ENCODE data around the gene MAP4K5. TPM values are rescaled to one million over a fixed set of nuclear protein-coding genes. Genes with fewer than 3 reads are reported as not detected.
"Not testable (repeated sequence)": the region's sequence is repeated elsewhere in the genome, so short reads cannot be mapped to it uniquely, and the experiment has no call there.

MAP4K5 gene
- total and polyA plus RNA-seq, 2 experiments from 2014 or later: 98.0 to 166 TPM

- no peaks in the 10 kb centered on the region for H3K4me1 ChIP-seq (ENCODE audit: insufficient read depth)
- no peak overlapping the region for H3K4me2 ChIP-seq (ENCODE audit: unreplicated experiment)
- WGBS, 2 experiments (ENCODE audit: low coverage in 1 of 2, low lambda C conversion rate in 2 of 2, missing lambda C conversion rate in 2 of 2): 97 to 98% methylated on average over 4 of the region's 4 CpGs
- no peak overlapping the region for H3K9ac ChIP-seq
- H2AFZ ChIP-seq: no peak overlapping the region
- no peaks in the 10 kb centered on the region for H3K9me2 ChIP-seq (ENCODE audit: insufficient read depth)
- TF ChIP-seq EZH2phosphoT487 (IDR thresholded peaks at IDR 0.05; ENCODE audit: insufficient read depth, low read depth): no peak
- no peak for TF ChIP-seq EZH2 (IDR thresholded peaks at IDR 0.05; ENCODE audit: insufficient read depth, poor library complexity, severe bottlenecking)
- DNase-seq: no peak
- H3K27me3 ChIP-seq (replicated peaks; ENCODE audit: insufficient read depth): no peaks in the 10 kb centered on the region
- H3K36me3 ChIP-seq (ENCODE audit: low read depth): 0 out of 2 replicates have a peak, but pooled peaks cover 5% of the 10 kb centered on the region
- H3F3A ChIP-seq (ENCODE audit: insufficient read depth): no peaks in the 10 kb centered on the region
- peaks cover 100% of the 10 kb centered on the region for H3K79me2 ChIP-seq (ENCODE audit: insufficient read depth)
- in situ Hi-C loops (cut with MboI): no loop called here
- no peak overlapping the region for H3K27ac ChIP-seq
- H3K9me3 ChIP-seq (ENCODE audit: low read depth): no peaks in the 10 kb centered on the region
- peaks cover 34% of the 10 kb centered on the region for H4K20me1 ChIP-seq (ENCODE audit: insufficient read depth)
- no peak overlapping the region for H3K4me3 ChIP-seq
Measured at GRCh38 chr14:50512463-50512862, 19.9 kb downstream of the MAP4K5 start.

GRCh38 chr14:50510157-50510556 is 22.2 kb downstream of the MAP4K5 start:
- no peaks in the 10 kb centered on the region for H3K27me3 ChIP-seq (replicated peaks; ENCODE audit: insufficient read depth)
- H3K36me3 ChIP-seq (ENCODE audit: low read depth): 0 out of 2 replicates have a peak, but pooled peaks cover 5% of the 10 kb centered on the region
- peaks cover 100% of the 10 kb centered on the region for H3K79me2 ChIP-seq (ENCODE audit: insufficient read depth)
- no peak overlapping the region for H2AFZ ChIP-seq
- no peak for DNase-seq
- no peak overlapping the region for H3K4me3 ChIP-seq
- no peaks in the 10 kb centered on the region for H3K9me2 ChIP-seq (ENCODE audit: insufficient read depth)
- no peak overlapping the region for H3K4me2 ChIP-seq (ENCODE audit: unreplicated experiment)
- in situ Hi-C loops (cut with MboI): no loop called here
- H3K4me1 ChIP-seq (ENCODE audit: insufficient read depth): no peaks in the 10 kb centered on the region
- no peaks in the 10 kb centered on the region for H3F3A ChIP-seq (ENCODE audit: insufficient read depth)
- H4K20me1 ChIP-seq (ENCODE audit: insufficient read depth): peaks cover 25% of the 10 kb centered on the region
- 97 to 98% methylated on average over 7 of the region's 7 CpGs for WGBS, 2 experiments (ENCODE audit: low coverage in 1 of 2, low lambda C conversion rate in 2 of 2, missing lambda C conversion rate in 2 of 2)
- no peaks in the 10 kb centered on the region for H3K9me3 ChIP-seq (ENCODE audit: low read depth)
- no peak overlapping the region for H3K9ac ChIP-seq
- TF ChIP-seq EZH2phosphoT487 (IDR thresholded peaks at IDR 0.05; ENCODE audit: insufficient read depth, low read depth): no peak
- no peak for TF ChIP-seq EZH2 (IDR thresholded peaks at IDR 0.05; ENCODE audit: insufficient read depth, poor library complexity, severe bottlenecking)
- no peak overlapping the region for H3K27ac ChIP-seq

GRCh38 chr14:50507078-50507477 is 25.3 kb downstream of the MAP4K5 start:
- in situ Hi-C loops (cut with MboI); H3K9me2 ChIP-seq (ENCODE audit: insufficient read depth); H3K9ac ChIP-seq; H3K4me3 ChIP-seq; H3K27me3 ChIP-seq (replicated peaks; ENCODE audit: insufficient read depth); DNase-seq; H3K27ac ChIP-seq; H2AFZ ChIP-seq; H3K9me3 ChIP-seq (ENCODE audit: low read depth); H3K4me2 ChIP-seq (ENCODE audit: unreplicated experiment); H3K4me1 ChIP-seq (ENCODE audit: insufficient read depth): not testable (repeated sequence)
- Histone ChIP-seq H3F3A (ENCODE audit: insufficient read depth) (peaks cover 21% of the 10 kb centered on the region), H3K36me3 (ENCODE audit: low read depth) (peaks cover 23% of the 10 kb centered on the region), H3K79me2 (ENCODE audit: insufficient read depth) (peaks cover 100% of the 10 kb centered on the region), H4K20me1 (ENCODE audit: insufficient read depth) (peaks cover 14% of the 10 kb centered on the region)
- WGBS, 2 experiments (ENCODE audit: low coverage in 1 of 2, low lambda C conversion rate in 2 of 2, missing lambda C conversion rate in 2 of 2): 93 to 97% methylated on average over 1 of the region's 1 CpG

- peak; percentile 84 for DNase-seq
- H3K4me2 ChIP-seq (ENCODE audit: unreplicated experiment): peak overlapping the region; percentile 9
Measured at GRCh38 chr14:50501642-50502041, 30.7 kb downstream of the MAP4K5 start.

GRCh38 chr14:50497351-50497750 is 35.0 kb downstream of the MAP4K5 start:
- H2AFZ ChIP-seq: no peak overlapping the region
- peaks cover 32% of the 10 kb centered on the region for H3K36me3 ChIP-seq (ENCODE audit: low read depth)
- in situ Hi-C loops (cut with MboI): no loop called here
- no peaks in the 10 kb centered on the region for H3K27me3 ChIP-seq (replicated peaks; ENCODE audit: insufficient read depth)
- peaks cover 99% of the 10 kb centered on the region for H3K79me2 ChIP-seq (ENCODE audit: insufficient read depth)
- no peak overlapping the region for H3K4me2 ChIP-seq (ENCODE audit: unreplicated experiment)
- H3K4me3 ChIP-seq: no peak overlapping the region
- no peaks in the 10 kb centered on the region for H3K9me3 ChIP-seq (ENCODE audit: low read depth)
- no peak overlapping the region for H3K9ac ChIP-seq
- H3K4me1 ChIP-seq (ENCODE audit: insufficient read depth): peaks cover 17% of the 10 kb centered on the region; the same call in 1 of the 2 replicates
- H4K20me1 ChIP-seq (ENCODE audit: insufficient read depth): peaks cover 4% of the 10 kb centered on the region; the same call in 1 of the 2 replicates
- 67 to 70% methylated on average over 2 of the region's 2 CpGs for WGBS, 2 experiments (ENCODE audit: low coverage in 1 of 2, low lambda C conversion rate in 2 of 2, missing lambda C conversion rate in 2 of 2)
- no peaks in the 10 kb centered on the region for H3K9me2 ChIP-seq (ENCODE audit: insufficient read depth)
- H3F3A ChIP-seq (ENCODE audit: insufficient read depth): peaks cover 16% of the 10 kb centered on the region
- no peak for TF ChIP-seq EZH2phosphoT487 (IDR thresholded peaks at IDR 0.05; ENCODE audit: insufficient read depth, low read depth)
- TF ChIP-seq EZH2 (IDR thresholded peaks at IDR 0.05; ENCODE audit: insufficient read depth, poor library complexity, severe bottlenecking): no peak
- no peak for DNase-seq
- H3K27ac ChIP-seq: no peak overlapping the region

More at GRCh38 chr14:50501642-50502041, 30.7 kb downstream of the MAP4K5 start:
- Histone ChIP-seq H3K27me3 (replicated peaks; ENCODE audit: insufficient read depth) (no peaks in the 10 kb centered on the region), H2AFZ (no peak overlapping the region), H3K9ac (no peak overlapping the region), H3K4me1 (ENCODE audit: insufficient read depth) (peaks cover 17% of the 10 kb centered on the region; the same call in 1 of the 2 replicates), H3K79me2 (ENCODE audit: insufficient read depth) (peaks cover 99% of the 10 kb centered on the region), H3K9me3 (ENCODE audit: low read depth) (no peaks in the 10 kb centered on the region), H3F3A (ENCODE audit: insufficient read depth) (peaks cover 23% of the 10 kb centered on the region), H3K9me2 (ENCODE audit: insufficient read depth) (no peaks in the 10 kb centered on the region), H4K20me1 (ENCODE audit: insufficient read depth) (peaks cover 4% of the 10 kb centered on the region; the same call in 1 of the 2 replicates), H3K4me3 (no peak overlapping the region), H3K36me3 (ENCODE audit: low read depth) (peaks cover 50% of the 10 kb centered on the region), H3K27ac (peak overlapping the region; percentile 67)
- TF ChIP-seq EZH2 (IDR thresholded peaks at IDR 0.05; ENCODE audit: insufficient read depth, poor library complexity, severe bottlenecking): no peak
- no peak for TF ChIP-seq EZH2phosphoT487 (IDR thresholded peaks at IDR 0.05; ENCODE audit: insufficient read depth, low read depth)
- in situ Hi-C loops (cut with MboI): no loop called here
- 48 to 60% methylated on average over 2 of the region's 2 CpGs for WGBS, 2 experiments (ENCODE audit: low coverage in 1 of 2, low lambda C conversion rate in 2 of 2, missing lambda C conversion rate in 2 of 2)

All from GM23248 (cell line).